Keratinocyte (primary cell): ENCODE data around the gene NAA25. TPM values are rescaled to one million over a fixed set of nuclear protein-coding genes. Genes with fewer than 3 reads are reported as not detected.

Source experiments
- DNase-seq: peaks from one replicate; pipeline ENCODE4 v3.0.0-alpha.2; 2011; ENCODE audit warnings: low read depth, missing footprints, low spot score
- FAIRE-seq: peaks from 2 replicates; lab custom pipeline; 2011; peaks lifted over from hg19 to GRCh38; lab: Jason Lieb, UNC
- H2AFZ ChIP-seq: 2 replicates; pipeline ENCODE4 v1.6.0; 2012; ENCODE audit warnings: low read length, control low read depth, inconsistent platforms; ENCODE audit not compliant: control insufficient read depth
- H3K27ac ChIP-seq: 2 replicates; pipeline ENCODE4 v1.5.1; 2011; ENCODE audit warnings: low read length; ENCODE audit not compliant: control insufficient read depth, insufficient read depth
- H3K27me3 ChIP-seq: 3 replicates; pipeline ENCODE4 v1.6.0; 2011; ENCODE audit warnings: low read length; ENCODE audit not compliant: control insufficient read depth, insufficient read depth; ENCODE audit errors: extremely low read depth
- H3K36me3 ChIP-seq, 2 experiments: 2 replicates in 1 of 2; 3 replicates in 1 of 2; pipeline ENCODE4 v1.5.1; 2011; ENCODE audit warnings: low read length in 2 of 2, mild to moderate bottlenecking in 1 of 2; ENCODE audit not compliant: control insufficient read depth in 2 of 2, insufficient read depth in 2 of 2; ENCODE audit errors: extremely low read depth in 1 of 2
- H3K4me1 ChIP-seq: 3 replicates; pipeline ENCODE4 v1.5.1; 2011; ENCODE audit warnings: low read length; ENCODE audit not compliant: control insufficient read depth, insufficient read depth; ENCODE audit errors: extremely low read depth
- H3K4me2 ChIP-seq: 3 replicates; pipeline ENCODE4 v1.6.0; 2011; ENCODE audit warnings: low read depth, low read length; ENCODE audit not compliant: control insufficient read depth, insufficient read depth; ENCODE audit errors: extremely low read depth
- H3K4me3 ChIP-seq, 3 experiments: fragments of 200-600 bp in 1 of 3; sonication (generic) in 1 of 3; 2 replicates in 2 of 3; 3 replicates in 1 of 3; pipeline ENCODE4 v1.5.1; 2011 to 2016; ENCODE audit warnings: low read length in 3 of 3, mild to moderate bottlenecking in 3 of 3, control low read depth in 2 of 3, inconsistent platforms in 1 of 3, low read depth in 1 of 3, mixed read lengths in 1 of 3, mixed run types in 1 of 3, moderate library complexity in 1 of 3; ENCODE audit not compliant: control insufficient read depth in 2 of 3, insufficient read depth in 2 of 3; ENCODE audit errors: extremely low read depth in 1 of 3
- H3K79me2 ChIP-seq: 2 replicates; pipeline ENCODE4 v1.6.0; 2012; ENCODE audit warnings: low read length; ENCODE audit not compliant: control insufficient read depth, insufficient read depth
- H3K9ac ChIP-seq: 3 replicates; pipeline ENCODE4 v1.6.0; 2011; ENCODE audit warnings: low read length; ENCODE audit not compliant: control insufficient read depth, insufficient read depth; ENCODE audit errors: extremely low read depth
- H3K9me1 ChIP-seq: 3 replicates; pipeline ENCODE4 v1.6.0; 2011; ENCODE audit warnings: low read length; ENCODE audit not compliant: control insufficient read depth, insufficient read depth; ENCODE audit errors: extremely low read depth
- H3K9me3 ChIP-seq: 2 replicates; pipeline ENCODE4 v1.5.1; 2012; ENCODE audit warnings: low read depth, low read length; ENCODE audit not compliant: control insufficient read depth
- H4K20me1 ChIP-seq: 3 replicates; pipeline ENCODE4 v1.6.0; 2011; ENCODE audit warnings: low read length; ENCODE audit not compliant: control insufficient read depth, insufficient read depth; ENCODE audit errors: extremely low read depth
- CTCF ChIP-seq, 3 experiments: IDR thresholded peaks in 1 of 3; conservative IDR thresholded peaks in 1 of 3; optimal IDR thresholded peaks in 1 of 3; 2 replicates in 2 of 3; 3 replicates in 1 of 3; pipeline versions ENCODE3 to v1.5.1; 2011; ENCODE audit warnings: low read length in 3 of 3, mild to moderate bottlenecking in 3 of 3, moderate library complexity in 2 of 3, control low read depth in 1 of 3, inconsistent platforms in 1 of 3; ENCODE audit not compliant: insufficient read depth in 2 of 3; ENCODE audit errors: extremely low read depth in 1 of 3
- EZH2 ChIP-seq: IDR thresholded peaks from one replicate; pipeline ENCODE4 v1.6.1; 2012; ENCODE audit warnings: inconsistent platforms, mild to moderate bottlenecking, low read length, moderate library complexity
- dilution Hi-C: fragments of 300-500 bp; cut with MboI; formaldehyde crosslinking; loops from one replicate; pipeline ENCODE4 v1.7.0; 2020; ENCODE audit warnings: low sequenced_read_pairs; ENCODE audit not compliant: extremely low pct_ligation_motif_present
- polyA plus RNA-seq, 5 experiments: library from polyadenylated mRNA; depleted of rRNA in 3 of 5; stranded (reverse) in 3 of 5; stranded (forward) in 1 of 5; unstranded in 1 of 5; fragments of >200 nt; gene quantifications; 1 replicate in 1 of 5; 2 replicates in 3 of 5; 3 replicates in 1 of 5; pipeline versions ENCODE4 v1.2.1 to v1.2.3, GENCODE V29; 2011 to 2012; ENCODE audit warnings: missing spikeins in 2 of 5, low read depth in 1 of 5, low replicate concordance in 1 of 5

NAA25 gene
- polyA plus RNA-seq, 1 donor (not counting 4 experiments of a cell fraction or from before 2014, with no cell fraction given): 26.1 TPM

GRCh38 chr12:112015938-112016337 lies 92.6 kb downstream of the NAA25 start:
- H3K36me3 ChIP-seq: peaks cover 3 to 13% of the 10 kb centered on the region in 2 experiments

GRCh38 chr12:112013601-112014402 lies 94.8 kb downstream of the NAA25 start:
- DNase-seq: no peak
- Histone ChIP-seq H3K27me3 (no peaks in the 10 kb centered on the region), H3K9ac (peak overlapping the region; percentile 91), H3K9me3 (no peaks in the 10 kb centered on the region), H3K4me2 (peak overlapping the region; percentile 92), H3K4me1 (peaks cover 26% of the 10 kb centered on the region), H3K9me1 (peaks cover 4% of the 10 kb centered on the region), H3K79me2 (peaks cover 52% of the 10 kb centered on the region), H3K36me3 (peaks cover 0 to 5% of the 10 kb centered on the region in 2 experiments), H3K4me3 (peak overlapping the region; percentile 86 to 93 (median 93)), H3K27ac (peak overlapping the region; percentile 87), H4K20me1 (no peaks in the 10 kb centered on the region), H2AFZ (peak overlapping the region; percentile 92)
- dilution Hi-C loops: no loop called here
- FAIRE-seq: no peak
- no peak for TF ChIP-seq EZH2
- no peak for TF ChIP-seq CTCF (optimal IDR thresholded peaks at IDR 0.05 in 1 of 3, IDR thresholded peaks at IDR 0.05 in 1 of 3, conservative IDR thresholded peaks at IDR 0.05 in 1 of 3; ENCODE audit: extremely low read depth in 1 of 3, insufficient read depth in 2 of 3, low read length in 3 of 3)

More at GRCh38 chr12:112015938-112016337, 92.6 kb downstream of the NAA25 start:
- peaks cover 38% of the 10 kb centered on the region for H3K4me1 ChIP-seq
- H3K27me3 ChIP-seq: no peaks in the 10 kb centered on the region
- dilution Hi-C loops: no loop called here
- H3K9me3 ChIP-seq: no peaks in the 10 kb centered on the region
- FAIRE-seq (no peak), DNase-seq (no peak)
- no peak overlapping the region for H3K4me2 ChIP-seq
- peaks cover 4% of the 10 kb centered on the region for H3K9me1 ChIP-seq
- H3K79me2 ChIP-seq: peaks cover 69% of the 10 kb centered on the region
- H4K20me1 ChIP-seq: peaks cover 6% of the 10 kb centered on the region
- no peak for TF ChIP-seq EZH2
- no peak for TF ChIP-seq CTCF (optimal IDR thresholded peaks at IDR 0.05 in 1 of 3, IDR thresholded peaks at IDR 0.05 in 1 of 3, conservative IDR thresholded peaks at IDR 0.05 in 1 of 3; ENCODE audit: extremely low read depth in 1 of 3, insufficient read depth in 2 of 3, low read length in 3 of 3)
- H3K9ac ChIP-seq: no peak overlapping the region
- no peak overlapping the region for H3K27ac ChIP-seq
- no peak overlapping the region for H3K4me3 ChIP-seq
- H2AFZ ChIP-seq: no peak overlapping the region
